Epithelial cell of proximal tubule (primary cell): Measurements from ENCODE around the gene KCNQ1OT1. TPM values are rescaled to one million over a fixed set of nuclear protein-coding genes. Genes with fewer than 3 reads are reported as not detected.

Experiments used
- DNase-seq: peaks from one replicate; pipeline ENCODE4 v3.0.0-alpha.2; 2011; ENCODE audit warnings: low read depth
- H3K4me3 ChIP-seq: 2 replicates; pipeline ENCODE4 v1.5.1; 2011; ENCODE audit warnings: low read depth, mild to moderate bottlenecking, low read length
- total RNA-seq: library from RNA; depleted of rRNA; stranded (reverse); fragments of >200 nt; gene quantifications from 2 replicates; pipeline ENCODE4 v1.2.3, GENCODE V29; 2015
- TF ChIP-seq, protein P1 (sequence below): conservative IDR thresholded peaks from 2 replicates; pipeline ENCODE4 v1.5.1; 2012; ENCODE audit warnings: low read depth, mild to moderate bottlenecking, low read length

KCNQ1OT1 gene
- total RNA-seq, 1 donor from 2014 or later, result 0.63 TPM

DNA sequence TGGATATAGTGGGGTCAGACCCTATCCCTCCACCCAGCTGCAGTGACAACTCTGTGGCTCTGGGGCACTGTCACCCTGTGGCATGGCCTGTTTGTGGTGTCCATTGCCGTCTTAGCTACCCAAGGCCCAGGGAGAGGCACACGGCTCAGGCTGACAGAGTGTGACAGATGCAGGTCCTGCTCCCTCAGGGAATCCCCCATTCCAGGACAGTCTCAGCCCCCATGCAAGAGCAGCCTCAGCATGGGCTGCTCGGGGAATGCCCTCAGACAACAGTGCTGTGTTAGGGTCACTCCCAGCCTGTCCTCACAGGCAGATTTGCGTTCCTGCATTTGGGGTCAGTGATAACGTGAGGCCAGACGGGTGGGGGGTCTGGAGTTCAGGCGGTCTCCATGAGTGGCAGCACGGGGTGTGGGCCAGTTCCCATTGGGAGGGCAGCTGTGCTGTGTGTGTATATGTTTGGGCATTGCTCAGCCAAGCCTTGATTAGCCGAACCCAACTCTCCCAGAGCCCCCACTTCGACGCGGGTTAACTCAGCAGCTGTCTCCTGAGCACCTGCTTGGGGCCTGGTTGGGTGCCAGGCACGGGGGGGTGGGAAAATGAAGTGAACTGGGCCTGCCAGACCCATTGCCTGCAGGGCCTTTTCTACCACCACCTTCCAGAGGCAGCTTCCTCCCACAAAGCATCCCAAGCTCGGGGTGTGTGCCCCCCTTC, 5.3 kb upstream of the KCNQ1OT1 start:
- TF ChIP-seq, protein P1, sequence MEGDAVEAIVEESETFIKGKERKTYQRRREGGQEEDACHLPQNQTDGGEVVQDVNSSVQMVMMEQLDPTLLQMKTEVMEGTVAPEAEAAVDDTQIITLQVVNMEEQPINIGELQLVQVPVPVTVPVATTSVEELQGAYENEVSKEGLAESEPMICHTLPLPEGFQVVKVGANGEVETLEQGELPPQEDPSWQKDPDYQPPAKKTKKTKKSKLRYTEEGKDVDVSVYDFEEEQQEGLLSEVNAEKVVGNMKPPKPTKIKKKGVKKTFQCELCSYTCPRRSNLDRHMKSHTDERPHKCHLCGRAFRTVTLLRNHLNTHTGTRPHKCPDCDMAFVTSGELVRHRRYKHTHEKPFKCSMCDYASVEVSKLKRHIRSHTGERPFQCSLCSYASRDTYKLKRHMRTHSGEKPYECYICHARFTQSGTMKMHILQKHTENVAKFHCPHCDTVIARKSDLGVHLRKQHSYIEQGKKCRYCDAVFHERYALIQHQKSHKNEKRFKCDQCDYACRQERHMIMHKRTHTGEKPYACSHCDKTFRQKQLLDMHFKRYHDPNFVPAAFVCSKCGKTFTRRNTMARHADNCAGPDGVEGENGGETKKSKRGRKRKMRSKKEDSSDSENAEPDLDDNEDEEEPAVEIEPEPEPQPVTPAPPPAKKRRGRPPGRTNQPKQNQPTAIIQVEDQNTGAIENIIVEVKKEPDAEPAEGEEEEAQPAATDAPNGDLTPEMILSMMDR, result no peak
- no peak for DNase-seq
- H3K4me3 ChIP-seq, result no peak overlapping the region

DNA sequence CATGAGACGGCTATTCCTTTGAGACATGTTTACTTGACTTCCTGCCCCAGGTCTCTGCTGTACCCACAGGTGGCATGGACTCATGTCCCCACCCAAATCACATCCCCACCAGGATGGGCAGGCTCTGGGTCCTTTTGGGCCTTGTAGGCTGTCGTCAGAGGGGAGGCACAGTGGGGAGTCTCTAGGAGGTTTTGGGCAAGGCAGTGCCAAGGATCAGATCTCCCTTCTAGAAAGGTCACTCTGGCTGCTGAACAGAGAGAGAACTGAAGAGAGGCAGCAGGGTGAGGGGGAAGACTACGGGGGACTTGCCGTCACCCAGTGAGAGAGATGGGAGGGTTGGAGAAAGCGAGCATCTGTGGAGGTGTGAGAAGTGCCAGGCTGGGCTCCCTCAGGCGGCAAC, 4.6 kb upstream of the KCNQ1OT1 start:
- H3K4me3 ChIP-seq, result no peak overlapping the region
- DNase-seq, result no peak
- TF ChIP-seq, protein P1, result no peak

DNA sequence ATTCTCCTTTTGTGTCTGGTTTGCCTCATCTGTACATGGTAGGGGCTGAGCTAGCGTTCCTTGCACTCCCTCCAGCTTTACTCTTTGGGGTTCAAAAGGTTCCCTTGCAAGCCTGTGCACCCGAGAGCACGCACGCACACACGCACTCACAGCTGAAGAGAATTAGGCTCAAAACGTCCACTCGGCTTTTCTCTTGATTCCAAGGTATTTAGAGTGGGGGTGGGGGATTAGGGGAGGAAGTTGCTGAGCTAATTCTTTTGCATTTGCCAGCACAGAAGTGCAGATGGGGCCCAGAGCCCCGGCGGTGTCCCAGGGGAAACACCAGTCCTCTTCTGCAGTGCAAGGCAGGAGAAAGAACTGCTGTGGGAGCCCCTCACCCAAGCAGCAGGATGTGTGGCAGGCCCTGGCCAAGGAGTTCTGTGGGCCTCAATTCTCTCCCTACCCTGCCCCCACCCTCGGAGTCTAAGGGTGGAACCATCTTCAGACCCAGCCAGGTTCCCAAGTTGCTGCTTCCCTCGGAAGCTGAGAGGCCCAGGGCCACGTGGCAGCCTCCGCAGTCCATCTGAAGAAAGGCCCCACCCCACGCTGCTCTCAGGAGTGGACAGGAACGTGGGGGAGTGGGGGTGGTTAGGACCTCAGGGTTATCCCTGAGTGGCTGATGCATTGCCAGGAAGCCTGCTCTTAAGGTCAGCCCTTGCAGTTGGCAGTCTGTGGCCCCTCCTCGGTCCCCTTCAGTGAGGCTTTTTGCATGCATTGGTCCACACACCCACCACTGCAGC, 3.8 kb upstream of the KCNQ1OT1 start:
- no peak overlapping the region for H3K4me3 ChIP-seq
- no peak for DNase-seq
- TF ChIP-seq, protein P1, result no peak

DNA sequence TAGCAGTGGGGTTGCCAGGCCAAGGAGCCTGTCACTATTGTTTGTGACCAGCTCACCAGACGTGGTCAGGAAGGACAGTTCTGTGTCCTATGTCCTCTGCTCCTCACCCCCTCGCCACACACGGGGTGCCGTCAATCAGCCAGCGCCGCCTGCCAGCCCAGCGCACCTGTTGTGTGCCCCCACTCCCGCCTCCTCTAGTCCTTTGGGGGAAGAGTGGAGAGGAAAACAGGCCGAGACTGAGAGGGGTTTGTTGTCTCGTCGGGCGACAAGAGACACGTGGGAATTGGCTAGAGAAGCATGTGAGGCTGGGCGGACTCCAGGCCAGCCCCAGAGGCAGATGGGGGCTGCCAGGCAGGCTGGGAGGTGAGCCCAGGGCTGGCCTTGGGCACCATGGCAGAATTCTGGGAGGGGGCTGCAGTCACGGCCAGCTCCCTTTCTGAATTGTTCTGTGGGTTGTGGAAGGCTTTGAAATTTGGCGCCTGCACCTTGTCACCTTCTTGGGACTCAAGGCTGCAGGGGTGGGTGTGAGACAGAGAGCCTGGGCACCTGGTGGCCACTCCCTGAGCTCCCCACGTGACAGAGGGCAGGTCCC, 3.1 kb upstream of the KCNQ1OT1 start:
- H3K4me3 ChIP-seq, result no peak overlapping the region
- TF ChIP-seq, protein P1, result no peak
- no peak for DNase-seq

DNA sequence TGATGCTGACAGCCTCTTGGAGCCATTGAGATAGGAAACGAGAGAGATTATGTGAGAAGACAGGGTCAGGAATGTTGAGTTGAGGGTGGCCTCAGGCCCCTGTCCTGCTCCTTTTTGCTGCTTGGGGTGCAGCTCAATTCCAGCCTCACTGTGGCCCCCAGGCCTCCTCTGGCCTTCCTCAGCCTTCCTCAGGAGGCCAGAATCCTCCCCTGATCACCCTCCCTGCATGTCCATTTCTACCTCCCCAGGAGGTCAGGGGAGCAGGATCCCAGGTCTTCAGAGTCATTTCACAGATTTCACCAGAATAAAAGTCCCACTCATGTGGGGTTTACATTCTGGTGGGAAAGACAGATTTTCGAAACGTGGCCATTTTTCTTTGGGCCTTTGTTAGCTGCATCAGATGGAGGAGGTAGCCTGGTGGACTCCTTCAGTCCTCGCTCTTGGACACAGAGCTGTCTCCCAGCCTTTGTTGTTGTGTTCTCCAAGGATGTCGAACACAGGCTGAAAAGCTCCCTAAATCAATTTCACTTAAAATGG, 2.2 kb upstream of the KCNQ1OT1 start:
- no peak overlapping the region for H3K4me3 ChIP-seq
- TF ChIP-seq, protein P1, result no peak
- DNase-seq, result no peak

DNA sequence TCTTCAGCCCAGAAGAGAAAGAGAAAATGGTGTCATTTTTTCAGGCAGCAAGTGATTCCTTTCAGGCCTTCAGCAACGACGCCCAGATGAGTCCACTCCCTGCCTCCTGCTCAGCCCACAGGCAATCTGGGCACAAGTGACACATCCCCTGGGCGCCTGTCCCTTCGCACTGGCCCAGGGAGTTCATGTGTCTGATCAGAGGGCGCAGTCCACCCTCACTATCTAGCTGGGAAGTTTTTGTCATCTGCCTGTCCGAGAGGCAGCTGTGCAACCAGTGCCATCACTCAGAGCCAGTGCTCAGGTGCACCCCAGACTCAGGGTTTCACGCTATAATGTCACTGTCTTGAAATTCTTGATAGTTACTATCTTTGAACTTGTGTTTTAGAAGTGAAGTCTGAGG, 1.4 kb upstream of the KCNQ1OT1 start:
- DNase-seq, result no peak
- no peak overlapping the region for H3K4me3 ChIP-seq
- TF ChIP-seq, protein P1, result no peak
